Measurements from ENCODE around the gene RPL10A. TPM values are rescaled to one million over a fixed set of nuclear protein-coding genes. Genes with fewer than 3 reads are reported as not detected.

RPL10A gene
- total RNA-seq, 2 experiments from 2014 or later = 1,581 to 2,643 TPM

DNA sequence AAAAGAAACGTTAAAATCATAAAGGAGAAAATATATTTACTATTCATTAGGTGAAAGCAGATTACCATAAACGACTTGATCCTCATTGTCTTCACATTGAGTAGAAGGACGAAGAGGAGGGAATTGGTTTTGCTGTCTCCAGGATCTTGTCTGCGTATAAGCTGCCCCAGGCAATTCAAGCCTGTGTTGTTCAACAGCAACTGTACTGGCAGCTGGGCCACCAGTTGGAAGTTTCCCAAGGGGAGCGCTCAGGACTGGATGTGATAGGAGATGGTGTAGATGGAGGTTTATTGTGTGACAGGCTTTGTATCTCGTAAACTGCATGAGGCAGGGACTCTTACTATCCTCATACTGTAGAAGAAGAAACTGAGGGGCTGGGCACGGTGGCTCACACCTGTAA, 20.0 kb upstream of the RPL10A start:
- Histone ChIP-seq H3K9me2 (ENCODE audit: insufficient read depth, low read length) (no peaks in the 10 kb centered on the region), H3K27ac (ENCODE audit: low read depth, low read length, poor library complexity, severe bottlenecking) (no peak overlapping the region), H3K9me3 (ENCODE audit: low read length) (no peaks in the 10 kb centered on the region), H3K4me1 (ENCODE audit: insufficient read depth, low read length, poor library complexity, severe bottlenecking) (peaks cover 15% of the 10 kb centered on the region), H3K36me3 (ENCODE audit: insufficient read depth, low read length) (no peaks in the 10 kb centered on the region), H3K79me2 (ENCODE audit: insufficient read depth, low read depth, low read length) (peaks cover 6% of the 10 kb centered on the region; the same call in 1 of the 2 replicates), H4K20me1 (ENCODE audit: insufficient read depth, low read length) (peaks cover 5% of the 10 kb centered on the region; the same call in 1 of the 2 replicates), H3K4me3 (ENCODE audit: low read depth, low read length, poor library complexity, severe bottlenecking) (no peak overlapping the region), H3K4me2 (ENCODE audit: low read length) (no peak overlapping the region), H2AFZ (ENCODE audit: low read length) (no peak overlapping the region)
- TF ChIP-seq, protein P1, sequence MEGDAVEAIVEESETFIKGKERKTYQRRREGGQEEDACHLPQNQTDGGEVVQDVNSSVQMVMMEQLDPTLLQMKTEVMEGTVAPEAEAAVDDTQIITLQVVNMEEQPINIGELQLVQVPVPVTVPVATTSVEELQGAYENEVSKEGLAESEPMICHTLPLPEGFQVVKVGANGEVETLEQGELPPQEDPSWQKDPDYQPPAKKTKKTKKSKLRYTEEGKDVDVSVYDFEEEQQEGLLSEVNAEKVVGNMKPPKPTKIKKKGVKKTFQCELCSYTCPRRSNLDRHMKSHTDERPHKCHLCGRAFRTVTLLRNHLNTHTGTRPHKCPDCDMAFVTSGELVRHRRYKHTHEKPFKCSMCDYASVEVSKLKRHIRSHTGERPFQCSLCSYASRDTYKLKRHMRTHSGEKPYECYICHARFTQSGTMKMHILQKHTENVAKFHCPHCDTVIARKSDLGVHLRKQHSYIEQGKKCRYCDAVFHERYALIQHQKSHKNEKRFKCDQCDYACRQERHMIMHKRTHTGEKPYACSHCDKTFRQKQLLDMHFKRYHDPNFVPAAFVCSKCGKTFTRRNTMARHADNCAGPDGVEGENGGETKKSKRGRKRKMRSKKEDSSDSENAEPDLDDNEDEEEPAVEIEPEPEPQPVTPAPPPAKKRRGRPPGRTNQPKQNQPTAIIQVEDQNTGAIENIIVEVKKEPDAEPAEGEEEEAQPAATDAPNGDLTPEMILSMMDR (conservative IDR thresholded peaks at IDR 0.05; ENCODE audit: low read length) = no peak
- no peak for TF ChIP-seq EZH2phosphoT487 (IDR thresholded peaks at IDR 0.05; ENCODE audit: borderline replicate concordance, low read depth, low read length)
- no peak for DNase-seq (ENCODE audit: low spot score)
- CTCF ChIA-PET (ENCODE audit: unreplicated experiment) = interaction anchor here (0.5 to 1.1 kb wide), 2 partner anchors 104 to 284 kb away, joined by 3 read pairs; no protein-coding TSS in a partner anchor
- BruUV-seq (replicated peaks) = no TSS peak
- POLR2A ChIA-PET = interaction anchor here (1.5 kb wide), 1 partner anchor 29 kb away, joined by 3 read pairs; no protein-coding TSS in a partner anchor
- intact Hi-C loops (cut with micrococcal nuclease; ENCODE audit: unreplicated experiment) = no loop called here

DNA sequence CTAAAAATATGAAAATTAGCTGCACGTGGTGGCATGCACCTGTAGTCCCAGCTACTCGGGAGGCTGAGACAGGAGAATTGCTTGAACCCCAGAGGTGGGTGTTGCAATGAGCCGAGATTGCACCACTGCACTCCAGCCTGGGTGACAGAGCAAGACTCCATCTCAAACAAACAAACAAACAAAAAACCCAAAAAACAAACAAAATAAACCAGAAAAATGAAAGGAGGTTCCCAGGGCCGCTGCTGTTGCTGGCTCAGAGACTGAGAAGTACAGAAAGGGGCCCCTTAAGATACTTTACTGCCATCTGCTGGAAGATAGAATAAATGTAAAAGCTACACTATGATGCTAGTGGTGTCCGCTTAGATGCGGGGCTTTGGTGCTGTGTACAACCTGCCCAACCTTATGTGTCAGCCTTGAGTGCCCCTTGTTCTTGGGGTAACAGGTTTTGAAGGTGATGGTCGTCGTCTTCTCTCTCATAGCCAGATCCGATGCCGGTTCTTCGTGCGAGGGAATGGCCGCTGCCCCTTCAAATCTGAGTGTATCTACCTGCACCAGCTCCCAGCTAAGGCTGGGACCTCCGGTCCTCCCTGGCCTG, 18.8 kb upstream of the RPL10A start:
- H4K20me1 ChIP-seq (ENCODE audit: insufficient read depth, low read length) = peaks cover 9% of the 10 kb centered on the region; the same call in 1 of the 2 replicates
- H3K9me3 ChIP-seq (ENCODE audit: low read length) = no peaks in the 10 kb centered on the region
- peaks cover 12% of the 10 kb centered on the region; the same call in 1 of the 2 replicates for H3K79me2 ChIP-seq (ENCODE audit: insufficient read depth, low read depth, low read length)
- intact Hi-C loops (cut with micrococcal nuclease; ENCODE audit: unreplicated experiment) = loop anchor here (1.0 kb wide), 2 partner anchors 107 to 152 kb away; partner anchors contain the start of genes DEF6 and PPARD
- no peak overlapping the region for H3K4me2 ChIP-seq (ENCODE audit: low read length)
- H3K27ac ChIP-seq (ENCODE audit: low read depth, low read length, poor library complexity, severe bottlenecking) = no peak overlapping the region
- ChIA-PET POLR2A (interaction anchor here (1.0 kb wide), 1 partner anchor 22 kb away, joined by 3 read pairs; no protein-coding TSS in a partner anchor), CTCF (ENCODE audit: unreplicated experiment) (interaction anchor here (0.8 kb wide), 1 partner anchor 107 kb away, joined by 3 read pairs; the partner anchor contains the start of gene PPARD)
- no TSS peak for BruUV-seq (replicated peaks)
- H3K36me3 ChIP-seq (ENCODE audit: insufficient read depth, low read length) = no peaks in the 10 kb centered on the region
- H2AFZ ChIP-seq (ENCODE audit: low read length) = no peak overlapping the region
- TF ChIP-seq, protein P1 (conservative IDR thresholded peaks at IDR 0.05; ENCODE audit: low read length) = peak; percentile 84
- no peak for TF ChIP-seq EZH2phosphoT487 (IDR thresholded peaks at IDR 0.05; ENCODE audit: borderline replicate concordance, low read depth, low read length)
- DNase-seq (ENCODE audit: low spot score) = peak; percentile 87
- H3K4me3 ChIP-seq (ENCODE audit: low read depth, low read length, poor library complexity, severe bottlenecking) = no peak overlapping the region
- peaks cover 27% of the 10 kb centered on the region for H3K4me1 ChIP-seq (ENCODE audit: insufficient read depth, low read length, poor library complexity, severe bottlenecking)
- H3K9me2 ChIP-seq (ENCODE audit: insufficient read depth, low read length) = no peaks in the 10 kb centered on the region
